CD4-positive, alpha-beta T cell treated with Interleukin-10 for 1 hour (primary cell): Measurements from ENCODE around the gene GPR137.

Experiments used
- DNase-seq: peaks from one replicate; pipeline ENCODE4 v3.0.0-alpha.2; 2020

GPR137 gene

GRCh38 chr11:64249563-64250414 is 35.9 kb upstream of the GPR137 start:
- DNase-seq: no peak

GRCh38 chr11:64250415-64251015 is 35.1 kb upstream of the GPR137 start:
- DNase-seq: no peak

GRCh38 chr11:64251016-64251752 is 34.5 kb upstream of the GPR137 start, which contains the start of gene PLCB3:
Gene PLCB3, plus strand, starts transcription at chr11:64251530. Its CDS starts 120 bp downstream, at chr11:64251650.
- peak; percentile 72 for DNase-seq

- DNase-seq: no peak
Observed at GRCh38 chr11:64251753-64252002, 34.0 kb upstream of the GPR137 start.

- no peak for DNase-seq
Observed at GRCh38 chr11:64252003-64252872, 33.4 kb upstream of the GPR137 start.

- DNase-seq: no peak
Observed at GRCh38 chr11:64253043-64253442, 32.6 kb upstream of the GPR137 start.

GRCh38 chr11:64253481-64253880 is 32.2 kb upstream of the GPR137 start:
- DNase-seq: no peak

GRCh38 chr11:64254326-64254725 is 31.3 kb upstream of the GPR137 start:
- no peak for DNase-seq

GRCh38 chr11:64255135-64256128 is 30.2 kb upstream of the GPR137 start:
- no peak for DNase-seq

- DNase-seq: no peak
Observed at GRCh38 chr11:64256300-64256699, 29.3 kb upstream of the GPR137 start.

GRCh38 chr11:64258356-64258755 is 27.3 kb upstream of the GPR137 start:
- no peak for DNase-seq

- no peak for DNase-seq
Observed at GRCh38 chr11:64258946-64259532, 26.6 kb upstream of the GPR137 start.

GRCh38 chr11:64259533-64260067 is 26.0 kb upstream of the GPR137 start:
- DNase-seq: no peak

- no peak for DNase-seq
Observed at GRCh38 chr11:64260147-64260708, 25.4 kb upstream of the GPR137 start.

GRCh38 chr11:64261556-64262080 is 24.0 kb upstream of the GPR137 start:
- no peak for DNase-seq

GRCh38 chr11:64262271-64263002 is 23.2 kb upstream of the GPR137 start:
- no peak for DNase-seq

- DNase-seq: no peak
Observed at GRCh38 chr11:64263021-64263946, 22.4 kb upstream of the GPR137 start.

GRCh38 chr11:64263947-64264317 is 21.7 kb upstream of the GPR137 start:
- DNase-seq: no peak
